H1 (cell line): ENCODE data around the gene IFIT5. TPM values are rescaled to one million over a fixed set of nuclear protein-coding genes. Genes with fewer than 3 reads are reported as not detected.

Source experiments
- BRCA1 ChIP-seq: IDR thresholded peaks from 2 replicates; pipeline ENCODE4 v1.6.1; 2012; ENCODE audit warnings: low read depth, low read length, improper control_type of control experiment
- polyA plus RNA-seq, 7 experiments: library from polyadenylated mRNA; depleted of rRNA in 3 of 7; stranded (reverse) in 5 of 7; unstranded in 2 of 7; fragments of >200 nt in 5 of 7; fragments of 200-250 nt in 2 of 7; gene quantifications; 1 replicate in 5 of 7; 2 replicates in 1 of 7; 4 replicates in 1 of 7; pipeline versions ENCODE4 v1.2.1 to v1.2.3, GENCODE V29; 2011 to 2013; ENCODE audit warnings: missing spikeins in 2 of 7, mixed read lengths in 2 of 7
- total RNA-seq: library from RNA; stranded (reverse); fragmentation: NEBNext Ultra II Directional; extraction: Animal tissue kit (Norgen Biotek cat#: 25700); gene quantifications from 2 replicates; pipeline ENCODE4 v1.2.1, GENCODE V29; 2021

Gene IFIT5
- total and polyA plus RNA-seq, 2 of the 8 experiments (the other 6 are each of a cell fraction or from before 2014, with no cell fraction given), result 0.94 to 2.6 TPM

DNA sequence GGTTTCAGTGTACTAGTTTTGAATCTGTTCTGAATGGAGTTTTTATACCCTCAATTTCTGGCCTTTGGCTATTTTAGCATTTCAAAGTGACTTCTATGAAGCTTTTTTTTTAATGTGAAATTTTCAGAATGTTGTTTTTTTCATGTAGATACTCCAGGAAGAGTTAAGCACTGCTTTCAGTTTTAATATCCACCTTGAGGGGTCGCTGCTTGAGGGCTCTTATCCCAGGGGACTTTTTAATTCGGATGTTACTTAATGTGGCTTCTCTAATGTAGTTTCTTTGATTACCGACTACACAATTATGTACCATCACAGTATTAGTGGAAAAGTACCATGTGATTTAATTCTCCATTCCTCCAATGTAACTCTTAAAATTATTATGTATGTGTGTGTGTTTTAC lies 5.2 kb downstream of the IFIT5 start (continued):
- no peak for TF ChIP-seq BRCA1
